ENCODE measurements around the gene GUSB.

DNA sequence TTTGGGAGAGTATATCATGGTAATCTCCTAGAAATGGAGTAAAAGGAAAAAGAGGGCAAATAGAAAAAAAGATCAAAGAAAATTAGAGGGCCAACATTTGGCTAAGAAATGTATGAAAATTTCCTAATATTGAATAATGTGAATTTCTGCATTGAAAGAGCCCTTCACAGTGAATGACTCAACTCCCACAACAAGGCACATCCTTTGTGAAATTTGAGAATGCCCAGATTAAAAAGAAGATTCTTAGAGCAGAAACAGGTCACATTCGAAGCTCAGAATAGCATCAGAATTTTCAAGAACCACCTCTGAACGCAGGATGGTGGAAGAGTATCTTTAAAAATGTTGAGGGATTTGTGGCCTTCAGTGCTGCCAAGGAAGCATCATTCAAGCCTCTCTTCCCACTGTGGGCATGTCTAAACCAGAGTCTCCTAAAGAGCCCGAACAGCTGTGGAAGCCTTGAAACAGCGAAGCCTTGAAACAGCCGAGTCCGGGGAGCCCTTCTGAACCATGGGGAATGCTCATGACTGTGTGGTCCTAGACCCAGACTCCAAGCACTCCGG lies 43.6 kb downstream of the GUSB start:
- TF ChIP-seq, protein P1, sequence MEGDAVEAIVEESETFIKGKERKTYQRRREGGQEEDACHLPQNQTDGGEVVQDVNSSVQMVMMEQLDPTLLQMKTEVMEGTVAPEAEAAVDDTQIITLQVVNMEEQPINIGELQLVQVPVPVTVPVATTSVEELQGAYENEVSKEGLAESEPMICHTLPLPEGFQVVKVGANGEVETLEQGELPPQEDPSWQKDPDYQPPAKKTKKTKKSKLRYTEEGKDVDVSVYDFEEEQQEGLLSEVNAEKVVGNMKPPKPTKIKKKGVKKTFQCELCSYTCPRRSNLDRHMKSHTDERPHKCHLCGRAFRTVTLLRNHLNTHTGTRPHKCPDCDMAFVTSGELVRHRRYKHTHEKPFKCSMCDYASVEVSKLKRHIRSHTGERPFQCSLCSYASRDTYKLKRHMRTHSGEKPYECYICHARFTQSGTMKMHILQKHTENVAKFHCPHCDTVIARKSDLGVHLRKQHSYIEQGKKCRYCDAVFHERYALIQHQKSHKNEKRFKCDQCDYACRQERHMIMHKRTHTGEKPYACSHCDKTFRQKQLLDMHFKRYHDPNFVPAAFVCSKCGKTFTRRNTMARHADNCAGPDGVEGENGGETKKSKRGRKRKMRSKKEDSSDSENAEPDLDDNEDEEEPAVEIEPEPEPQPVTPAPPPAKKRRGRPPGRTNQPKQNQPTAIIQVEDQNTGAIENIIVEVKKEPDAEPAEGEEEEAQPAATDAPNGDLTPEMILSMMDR (IDR thresholded peaks at IDR 0.05 in 8 of 11, conservative IDR thresholded peaks at IDR 0.05 in 3 of 11) = no peak
- TF ChIP-seq POLR2A (IDR thresholded peaks at IDR 0.05) (no peak), POLR2AphosphoS5 (IDR thresholded peaks at IDR 0.05) (no peak)
